Mesodermal cell (in vitro differentiated cells): ENCODE measurements around the gene CHD8.

ENCODE experiments used
- H3K27ac ChIP-seq: 2 replicates; pipeline ENCODE4 v1.7.0; 2013; ENCODE audit warnings: mild to moderate bottlenecking, low read depth, low read length, moderate library complexity; ENCODE audit not compliant: severe bottlenecking
- H3K36me3 ChIP-seq: 2 replicates; pipeline ENCODE4 v1.7.1; 2013; ENCODE audit warnings: mild to moderate bottlenecking, low read length, moderate library complexity; ENCODE audit not compliant: control insufficient read depth, insufficient read depth
- H3K4me1 ChIP-seq: one replicate; pipeline ENCODE4 v1.7.1; 2013; ENCODE audit warnings: mild to moderate bottlenecking, low read length; ENCODE audit not compliant: insufficient read depth, control insufficient read depth, poor library complexity, severe bottlenecking
- H3K4me3 ChIP-seq: 2 replicates; pipeline ENCODE4 v1.7.0; 2013; ENCODE audit warnings: low read length, control low read depth, mild to moderate bottlenecking; ENCODE audit not compliant: insufficient read depth, poor library complexity, severe bottlenecking; ENCODE audit errors: extremely low read depth
- H3K9me3 ChIP-seq: 2 replicates; pipeline ENCODE4 v1.7.1; 2013; ENCODE audit warnings: mild to moderate bottlenecking, low read length, moderate library complexity; ENCODE audit not compliant: control insufficient read depth
- WGBS, 2 experiments: methylation state at CpG; one replicate each; pipeline ENCODE4 v1.1.5; 2013; ENCODE audit warnings: missing lambda C conversion rate in 2 of 2; ENCODE audit not compliant: insufficient coverage in 2 of 2; 5-methylcytosine and 5-hydroxymethylcytosine counted together

Gene CHD8

GRCh38 chr14:21367582-21368144 lies 88.3 kb downstream of the CHD8 start:
- Histone ChIP-seq H3K36me3 (peaks cover 98% of the 10 kb centered on the region), H3K9me3 (no peaks in the 10 kb centered on the region), H3K4me1 (no peaks in the 10 kb centered on the region), H3K4me3 (no peak overlapping the region), H3K27ac (no peak overlapping the region)
- 76 to 84% methylated on average over 3 to 4 of the region's 6 CpGs for WGBS, 2 experiments

- H3K4me3 ChIP-seq = no peak overlapping the region
- peaks cover 95% of the 10 kb centered on the region for H3K36me3 ChIP-seq
- H3K4me1 ChIP-seq = no peaks in the 10 kb centered on the region
- no peaks in the 10 kb centered on the region for H3K9me3 ChIP-seq
- H3K27ac ChIP-seq = no peak overlapping the region
- 100% methylated on average over 4 of the region's 4 CpGs for WGBS, 2 experiments
Measured at GRCh38 chr14:21356511-21356910, 99.4 kb downstream of the CHD8 start.

- peaks cover 63% of the 10 kb centered on the region for H3K36me3 ChIP-seq
- H3K4me3 ChIP-seq = no peak overlapping the region
- no peaks in the 10 kb centered on the region for H3K9me3 ChIP-seq
- H3K27ac ChIP-seq = no peak overlapping the region
- no peaks in the 10 kb centered on the region for H3K4me1 ChIP-seq
- 81 to 99% methylated on average over 5 of the region's 9 CpGs for WGBS, 2 experiments
Measured at GRCh38 chr14:21352587-21352986, 103.3 kb downstream of the CHD8 start.

- H3K4me3 ChIP-seq = no peak overlapping the region
- H3K9me3 ChIP-seq = no peaks in the 10 kb centered on the region
- H3K27ac ChIP-seq = no peak overlapping the region
- peaks cover 43% of the 10 kb centered on the region for H3K36me3 ChIP-seq
- WGBS, 2 experiments = 88 to 89% methylated on average over 1 of the region's 3 CpGs
- H3K4me1 ChIP-seq = no peaks in the 10 kb centered on the region
Measured at GRCh38 chr14:21350539-21350938, 105.4 kb downstream of the CHD8 start.

- Histone ChIP-seq H3K36me3 (peaks cover 15% of the 10 kb centered on the region), H3K4me3 (no peak overlapping the region), H3K27ac (no peak overlapping the region), H3K4me1 (no peaks in the 10 kb centered on the region), H3K9me3 (no peaks in the 10 kb centered on the region)
- WGBS, 2 experiments = no CpG with 5 or more reads among the region's 2 CpGs
Measured at GRCh38 chr14:21347201-21347600, 108.7 kb downstream of the CHD8 start.

GRCh38 chr14:21346532-21347135 lies 109.3 kb downstream of the CHD8 start:
- 83 to 100% methylated on average over 1 of the region's 2 CpGs for WGBS, 2 experiments

GRCh38 chr14:21343035-21343794 lies 112.7 kb downstream of the CHD8 start:
- Histone ChIP-seq H3K36me3 (no peaks in the 10 kb centered on the region), H3K4me3 (no peak overlapping the region), H3K4me1 (no peaks in the 10 kb centered on the region), H3K9me3 (no peaks in the 10 kb centered on the region), H3K27ac (no peak overlapping the region)
- WGBS, 2 experiments = 92 to 95% methylated on average over 7 to 10 of the region's 13 CpGs

More at GRCh38 chr14:21346532-21347135, 109.3 kb downstream of the CHD8 start:
- no peaks in the 10 kb centered on the region for H3K9me3 ChIP-seq
- no peak overlapping the region for H3K27ac ChIP-seq
- H3K36me3 ChIP-seq = peaks cover 9% of the 10 kb centered on the region
- H3K4me1 ChIP-seq = no peaks in the 10 kb centered on the region
- no peak overlapping the region for H3K4me3 ChIP-seq
